Measurements from ENCODE around the gene HLA-DQB2.

Gene HLA-DQB2

DNA sequence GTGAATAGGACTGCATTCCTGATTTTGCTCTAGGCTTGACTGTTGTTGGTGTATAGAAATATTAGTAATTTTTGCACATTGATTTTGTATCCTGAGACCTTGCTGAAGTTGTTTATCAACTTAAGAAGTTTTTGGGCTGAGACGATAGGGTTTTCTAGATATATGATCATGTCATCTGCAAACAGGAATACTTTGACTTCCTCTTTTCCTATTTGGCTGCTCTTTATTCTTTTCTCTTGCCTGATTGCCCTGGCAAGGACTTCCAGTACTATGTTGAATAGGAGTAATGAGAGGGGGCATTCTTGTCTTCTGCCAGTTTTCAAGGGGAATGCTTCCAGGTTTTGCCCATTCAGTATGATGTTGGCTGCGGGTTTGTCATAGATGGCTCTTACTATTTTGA, 40.1 kb upstream of the HLA-DQB2 start:
- no peaks in the 10 kb centered on the region for H3K79me2 ChIP-seq (ENCODE audit: low read length)
- no peak overlapping the region for H3K9ac ChIP-seq (ENCODE audit: low read length)
- no peak overlapping the region for H3K4me3 ChIP-seq (ENCODE audit: low read length)
- no peak overlapping the region for H3K27ac ChIP-seq (ENCODE audit: low read length)
- H4K20me1 ChIP-seq (ENCODE audit: insufficient read depth, low read length): no peaks in the 10 kb centered on the region
- no peaks in the 10 kb centered on the region for H3K9me2 ChIP-seq (replicated peaks; ENCODE audit: insufficient read depth, low read length)
- H2AFZ ChIP-seq (ENCODE audit: low read length): no peak overlapping the region
- no peak overlapping the region for H3K4me2 ChIP-seq (ENCODE audit: low read depth, low read length)
- peaks cover 5% of the 10 kb centered on the region; the same call in 1 of the 2 replicates for H3K27me3 ChIP-seq (replicated peaks; ENCODE audit: insufficient read depth, low read length)
- H3K4me1 ChIP-seq (ENCODE audit: low read length): no peaks in the 10 kb centered on the region
- DNase-seq: no peak
- TF ChIP-seq, protein P1, sequence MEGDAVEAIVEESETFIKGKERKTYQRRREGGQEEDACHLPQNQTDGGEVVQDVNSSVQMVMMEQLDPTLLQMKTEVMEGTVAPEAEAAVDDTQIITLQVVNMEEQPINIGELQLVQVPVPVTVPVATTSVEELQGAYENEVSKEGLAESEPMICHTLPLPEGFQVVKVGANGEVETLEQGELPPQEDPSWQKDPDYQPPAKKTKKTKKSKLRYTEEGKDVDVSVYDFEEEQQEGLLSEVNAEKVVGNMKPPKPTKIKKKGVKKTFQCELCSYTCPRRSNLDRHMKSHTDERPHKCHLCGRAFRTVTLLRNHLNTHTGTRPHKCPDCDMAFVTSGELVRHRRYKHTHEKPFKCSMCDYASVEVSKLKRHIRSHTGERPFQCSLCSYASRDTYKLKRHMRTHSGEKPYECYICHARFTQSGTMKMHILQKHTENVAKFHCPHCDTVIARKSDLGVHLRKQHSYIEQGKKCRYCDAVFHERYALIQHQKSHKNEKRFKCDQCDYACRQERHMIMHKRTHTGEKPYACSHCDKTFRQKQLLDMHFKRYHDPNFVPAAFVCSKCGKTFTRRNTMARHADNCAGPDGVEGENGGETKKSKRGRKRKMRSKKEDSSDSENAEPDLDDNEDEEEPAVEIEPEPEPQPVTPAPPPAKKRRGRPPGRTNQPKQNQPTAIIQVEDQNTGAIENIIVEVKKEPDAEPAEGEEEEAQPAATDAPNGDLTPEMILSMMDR (IDR thresholded peaks at IDR 0.05; ENCODE audit: low read length): no peak
- TF ChIP-seq EZH2 (optimal IDR thresholded peaks at IDR 0.05; ENCODE audit: low read depth, low read length) (no peak), EZH2phosphoT487 (IDR thresholded peaks at IDR 0.05; ENCODE audit: low read length) (no peak)
- H3F3A ChIP-seq (ENCODE audit: insufficient read depth, low read length): no peaks in the 10 kb centered on the region
- no peaks in the 10 kb centered on the region for H3K36me3 ChIP-seq (replicated peaks; ENCODE audit: insufficient read depth, low read length)
- no peaks in the 10 kb centered on the region for H3K9me3 ChIP-seq (replicated peaks; ENCODE audit: insufficient read depth, low read length)

DNA sequence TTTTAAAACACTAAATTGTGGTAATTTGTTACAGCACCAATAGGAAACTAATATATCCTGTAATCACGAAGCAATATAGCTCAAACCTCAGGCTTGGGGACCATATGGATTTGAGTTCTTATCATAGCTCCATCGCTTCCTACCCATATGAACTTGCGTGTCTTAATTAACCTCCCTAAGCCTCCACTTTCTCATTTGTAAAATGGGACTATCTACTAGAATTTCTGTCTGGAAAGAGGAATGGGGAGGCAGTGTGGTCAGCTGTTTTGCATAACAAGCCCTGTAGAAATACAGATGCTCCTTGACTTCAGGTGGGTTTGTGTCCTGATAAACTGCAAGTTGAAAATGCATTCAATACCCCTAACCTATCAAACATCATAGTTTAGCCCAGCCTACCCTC, 36.4 kb upstream of the HLA-DQB2 start:
- TF ChIP-seq EZH2phosphoT487 (IDR thresholded peaks at IDR 0.05; ENCODE audit: low read length) (no peak), EZH2 (optimal IDR thresholded peaks at IDR 0.05; ENCODE audit: low read depth, low read length) (no peak)
- TF ChIP-seq, protein P1 (IDR thresholded peaks at IDR 0.05; ENCODE audit: low read length): no peak
- Histone ChIP-seq H3K9ac (ENCODE audit: low read length) (no peak overlapping the region), H3K4me1 (ENCODE audit: low read length) (no peaks in the 10 kb centered on the region), H3F3A (ENCODE audit: insufficient read depth, low read length) (no peaks in the 10 kb centered on the region), H3K4me3 (ENCODE audit: low read length) (no peak overlapping the region), H3K27ac (ENCODE audit: low read length) (no peak overlapping the region), H3K79me2 (ENCODE audit: low read length) (no peaks in the 10 kb centered on the region), H3K9me3 (replicated peaks; ENCODE audit: insufficient read depth, low read length) (no peaks in the 10 kb centered on the region), H2AFZ (ENCODE audit: low read length) (no peak overlapping the region), H4K20me1 (ENCODE audit: insufficient read depth, low read length) (no peaks in the 10 kb centered on the region), H3K27me3 (replicated peaks; ENCODE audit: insufficient read depth, low read length) (peaks cover 6% of the 10 kb centered on the region; the same call in 1 of the 2 replicates), H3K4me2 (ENCODE audit: low read depth, low read length) (no peak overlapping the region), H3K9me2 (replicated peaks; ENCODE audit: insufficient read depth, low read length) (no peaks in the 10 kb centered on the region), H3K36me3 (replicated peaks; ENCODE audit: insufficient read depth, low read length) (no peaks in the 10 kb centered on the region)
- no peak for DNase-seq

DNA sequence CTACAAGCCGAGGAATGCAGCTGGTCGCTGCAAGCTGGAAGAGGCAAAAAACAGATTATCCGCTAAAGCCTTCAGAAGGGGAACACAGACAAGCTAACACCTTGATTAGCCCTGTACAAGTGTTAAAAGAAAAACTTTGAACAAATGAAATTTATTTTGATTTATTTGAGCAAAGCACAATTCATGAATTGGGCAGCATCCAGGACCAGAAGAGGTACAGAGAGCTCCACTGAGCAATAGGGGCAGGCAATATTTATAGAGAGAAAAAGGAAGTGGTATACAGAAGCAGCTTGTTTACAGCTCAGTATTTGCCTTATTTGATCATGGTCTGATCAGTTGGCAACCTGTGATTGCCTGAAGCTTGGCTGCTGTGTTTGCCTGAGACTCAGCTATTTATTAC, 35.8 kb upstream of the HLA-DQB2 start:
- H3K9ac ChIP-seq (ENCODE audit: low read length): no peak overlapping the region
- H3F3A ChIP-seq (ENCODE audit: insufficient read depth, low read length): no peaks in the 10 kb centered on the region
- no peak for DNase-seq

More for the DNA sequence above, 35.8 kb upstream of the HLA-DQB2 start:
- Histone ChIP-seq H3K4me1 (ENCODE audit: low read length) (no peaks in the 10 kb centered on the region), H3K4me2 (ENCODE audit: low read depth, low read length) (no peak overlapping the region), H2AFZ (ENCODE audit: low read length) (no peak overlapping the region), H3K9me2 (replicated peaks; ENCODE audit: insufficient read depth, low read length) (no peaks in the 10 kb centered on the region), H4K20me1 (ENCODE audit: insufficient read depth, low read length) (no peaks in the 10 kb centered on the region), H3K79me2 (ENCODE audit: low read length) (no peaks in the 10 kb centered on the region), H3K4me3 (ENCODE audit: low read length) (no peak overlapping the region), H3K36me3 (replicated peaks; ENCODE audit: insufficient read depth, low read length) (no peaks in the 10 kb centered on the region), H3K27me3 (replicated peaks; ENCODE audit: insufficient read depth, low read length) (peaks cover 12% of the 10 kb centered on the region; the same call in 1 of the 2 replicates), H3K27ac (ENCODE audit: low read length) (no peak overlapping the region), H3K9me3 (replicated peaks; ENCODE audit: insufficient read depth, low read length) (no peaks in the 10 kb centered on the region)
- TF ChIP-seq, protein P1 (IDR thresholded peaks at IDR 0.05; ENCODE audit: low read length): no peak
- TF ChIP-seq EZH2phosphoT487 (IDR thresholded peaks at IDR 0.05; ENCODE audit: low read length): no peak
- TF ChIP-seq EZH2 (optimal IDR thresholded peaks at IDR 0.05; ENCODE audit: low read depth, low read length): no peak
